Thyroid gland (tissue), 4 donors: ENCODE results near the gene GOLGA6D.

Experiments used
- CTCF ChIP-seq, 6 experiments: fragments of 200-600 bp in 3 of 6; fragments of 450-650 bp in 3 of 6; sonication (generic) in 3 of 6; IDR thresholded peaks; one replicate each; pipeline ENCODE4 v1.5.1; 2016 to 2019; ENCODE audit warnings: antibody characterized with exemption in 6 of 6, mild to moderate bottlenecking in 2 of 6, inconsistent platforms in 1 of 6, moderate library complexity in 1 of 6
- POLR2A ChIP-seq, 2 donors: fragments of 450-650 bp; IDR thresholded peaks; one replicate each; pipeline ENCODE4 v1.6.1; 2017; ENCODE audit warnings: antibody characterized with exemption in 2 of 2, mild to moderate bottlenecking in 2 of 2, moderate library complexity in 1 of 2

GRCh38 chr15:75302318-75302717 lies 19.7 kb downstream of the GOLGA6D start:
- no peak for TF ChIP-seq CTCF (IDR thresholded peaks at IDR 0.05)
- no peak for TF ChIP-seq POLR2A (IDR thresholded peaks at IDR 0.05)
